ENCODE results near the gene FBLIM1.

Gene FBLIM1

GRCh38 chr1:15736038-15736891 lies 22.3 kb upstream of the FBLIM1 start, which contains the start of gene SLC25A34:
Gene SLC25A34 (plus strand): TSS chr1:15736258. CDS start chr1:15736486, 228 bp downstream.
- no peak within 1 kb of the TSS for H3K9ac ChIP-seq (ENCODE audit: low read depth, low read length)
- H3K9me3 ChIP-seq (ENCODE audit: control insufficient read depth, insufficient read depth, low read length): no peaks in the 10 kb centered on the region
- H3K36me3 ChIP-seq (ENCODE audit: insufficient read depth, low read length): no peaks in the 10 kb centered on the region
- H3K4me1 ChIP-seq (ENCODE audit: insufficient read depth, low read length): no peaks in the 10 kb centered on the region; the same call in 1 of the 2 replicates

GRCh38 chr1:15736892-15737261 lies 21.7 kb upstream of the FBLIM1 start:
- Histone ChIP-seq H3K4me1 (ENCODE audit: insufficient read depth, low read length) (peaks cover 3% of the 10 kb centered on the region; the same call in 1 of the 2 replicates), H3K9me3 (ENCODE audit: control insufficient read depth, insufficient read depth, low read length) (no peaks in the 10 kb centered on the region), H3K36me3 (ENCODE audit: insufficient read depth, low read length) (no peaks in the 10 kb centered on the region), H3K9ac (ENCODE audit: low read depth, low read length) (no peak overlapping the region)

GRCh38 chr1:15737324-15738319 lies 21.0 kb upstream of the FBLIM1 start:
- no peaks in the 10 kb centered on the region for H3K9me3 ChIP-seq (ENCODE audit: control insufficient read depth, insufficient read depth, low read length)
- no peak overlapping the region for H3K9ac ChIP-seq (ENCODE audit: low read depth, low read length)
- H3K4me1 ChIP-seq (ENCODE audit: insufficient read depth, low read length): peaks cover 3% of the 10 kb centered on the region; the same call in 1 of the 2 replicates
- H3K36me3 ChIP-seq (ENCODE audit: insufficient read depth, low read length): no peaks in the 10 kb centered on the region

- H3K36me3 ChIP-seq (ENCODE audit: insufficient read depth, low read length): no peaks in the 10 kb centered on the region
- no peak overlapping the region for H3K9ac ChIP-seq (ENCODE audit: low read depth, low read length)
- H3K9me3 ChIP-seq (ENCODE audit: control insufficient read depth, insufficient read depth, low read length): no peaks in the 10 kb centered on the region
- H3K4me1 ChIP-seq (ENCODE audit: insufficient read depth, low read length): peaks cover 3% of the 10 kb centered on the region; the same call in 1 of the 2 replicates
Observed at GRCh38 chr1:15738416-15739113, 20.0 kb upstream of the FBLIM1 start.

GRCh38 chr1:15739259-15739658 lies 19.3 kb upstream of the FBLIM1 start:
- peaks cover 3% of the 10 kb centered on the region; the same call in 1 of the 2 replicates for H3K4me1 ChIP-seq (ENCODE audit: insufficient read depth, low read length)
- H3K9ac ChIP-seq (ENCODE audit: low read depth, low read length): no peak overlapping the region
- no peaks in the 10 kb centered on the region for H3K9me3 ChIP-seq (ENCODE audit: control insufficient read depth, insufficient read depth, low read length)
- no peaks in the 10 kb centered on the region for H3K36me3 ChIP-seq (ENCODE audit: insufficient read depth, low read length)

- no peaks in the 10 kb centered on the region for H3K36me3 ChIP-seq (ENCODE audit: insufficient read depth, low read length)
- peaks cover 3% of the 10 kb centered on the region; the same call in 1 of the 2 replicates for H3K4me1 ChIP-seq (ENCODE audit: insufficient read depth, low read length)
- H3K9ac ChIP-seq (ENCODE audit: low read depth, low read length): no peak overlapping the region
- H3K9me3 ChIP-seq (ENCODE audit: control insufficient read depth, insufficient read depth, low read length): no peaks in the 10 kb centered on the region
Observed at GRCh38 chr1:15739745-15740144, 18.9 kb upstream of the FBLIM1 start.

GRCh38 chr1:15740924-15741850 lies 17.4 kb upstream of the FBLIM1 start:
- Histone ChIP-seq H3K9ac (ENCODE audit: low read depth, low read length) (no peak overlapping the region), H3K9me3 (ENCODE audit: control insufficient read depth, insufficient read depth, low read length) (no peaks in the 10 kb centered on the region), H3K36me3 (ENCODE audit: insufficient read depth, low read length) (no peaks in the 10 kb centered on the region), H3K4me1 (ENCODE audit: insufficient read depth, low read length) (peaks cover 3% of the 10 kb centered on the region; the same call in 1 of the 2 replicates)

- Histone ChIP-seq H3K4me1 (ENCODE audit: insufficient read depth, low read length) (peaks cover 3% of the 10 kb centered on the region; the same call in 1 of the 2 replicates), H3K36me3 (ENCODE audit: insufficient read depth, low read length) (no peaks in the 10 kb centered on the region), H3K9me3 (ENCODE audit: control insufficient read depth, insufficient read depth, low read length) (no peaks in the 10 kb centered on the region), H3K9ac (ENCODE audit: low read depth, low read length) (peak within 1 kb of the TSS; percentile 38; the same call in 1 of the 2 replicates)
Observed at GRCh38 chr1:15742339-15742801, 16.2 kb upstream of the FBLIM1 start, which contains the start of gene TMEM82. Gene TMEM82 (plus strand): TSS chr1:15742499. CDS start chr1:15742560, 61 bp downstream.

- H3K9me3 ChIP-seq (ENCODE audit: control insufficient read depth, insufficient read depth, low read length): no peaks in the 10 kb centered on the region
- H3K36me3 ChIP-seq (ENCODE audit: insufficient read depth, low read length): no peaks in the 10 kb centered on the region
- no peak overlapping the region for H3K9ac ChIP-seq (ENCODE audit: low read depth, low read length)
- peaks cover 6% of the 10 kb centered on the region; the same call in 1 of the 2 replicates for H3K4me1 ChIP-seq (ENCODE audit: insufficient read depth, low read length)
Observed at GRCh38 chr1:15744122-15744679, 14.4 kb upstream of the FBLIM1 start.

GRCh38 chr1:15747378-15747777 lies 11.2 kb upstream of the FBLIM1 start:
- Histone ChIP-seq H3K9me3 (ENCODE audit: control insufficient read depth, insufficient read depth, low read length) (no peaks in the 10 kb centered on the region), H3K36me3 (ENCODE audit: insufficient read depth, low read length) (no peaks in the 10 kb centered on the region), H3K4me1 (ENCODE audit: insufficient read depth, low read length) (peaks cover 13% of the 10 kb centered on the region; the same call in 1 of the 2 replicates), H3K9ac (ENCODE audit: low read depth, low read length) (no peak overlapping the region)

- Histone ChIP-seq H3K9me3 (ENCODE audit: control insufficient read depth, insufficient read depth, low read length) (no peaks in the 10 kb centered on the region), H3K9ac (ENCODE audit: low read depth, low read length) (no peak overlapping the region), H3K4me1 (ENCODE audit: insufficient read depth, low read length) (peaks cover 13% of the 10 kb centered on the region; the same call in 1 of the 2 replicates), H3K36me3 (ENCODE audit: insufficient read depth, low read length) (no peaks in the 10 kb centered on the region)
Observed at GRCh38 chr1:15748264-15748663, 10.3 kb upstream of the FBLIM1 start.

GRCh38 chr1:15748690-15749398 lies 9.8 kb upstream of the FBLIM1 start:
- Histone ChIP-seq H3K36me3 (ENCODE audit: insufficient read depth, low read length) (no peaks in the 10 kb centered on the region), H3K9ac (ENCODE audit: low read depth, low read length) (no peak overlapping the region), H3K9me3 (ENCODE audit: control insufficient read depth, insufficient read depth, low read length) (no peaks in the 10 kb centered on the region), H3K4me1 (ENCODE audit: insufficient read depth, low read length) (peaks cover 13% of the 10 kb centered on the region; the same call in 1 of the 2 replicates)

All from ES-I3 (cell line).